Breast epithelium (tissue), 3 donors: Measurements from ENCODE around the gene PLCB3.

ENCODE experiments used
- POLR2AphosphoS5 ChIP-seq, 3 donors: sonication (generic); formaldehyde crosslinking; IDR thresholded peaks; one replicate each; pipeline ENCODE4 v1.6.1; 2017; ENCODE audit warnings: antibody characterized with exemption in 3 of 3
- TF ChIP-seq, protein P1 (sequence below), 3 donors: fragments of 450-650 bp; IDR thresholded peaks; one replicate each; pipeline ENCODE4 v1.5.1; 2016 to 2017; ENCODE audit warnings: antibody characterized with exemption in 3 of 3, mild to moderate bottlenecking in 3 of 3, moderate library complexity in 3 of 3

DNA sequence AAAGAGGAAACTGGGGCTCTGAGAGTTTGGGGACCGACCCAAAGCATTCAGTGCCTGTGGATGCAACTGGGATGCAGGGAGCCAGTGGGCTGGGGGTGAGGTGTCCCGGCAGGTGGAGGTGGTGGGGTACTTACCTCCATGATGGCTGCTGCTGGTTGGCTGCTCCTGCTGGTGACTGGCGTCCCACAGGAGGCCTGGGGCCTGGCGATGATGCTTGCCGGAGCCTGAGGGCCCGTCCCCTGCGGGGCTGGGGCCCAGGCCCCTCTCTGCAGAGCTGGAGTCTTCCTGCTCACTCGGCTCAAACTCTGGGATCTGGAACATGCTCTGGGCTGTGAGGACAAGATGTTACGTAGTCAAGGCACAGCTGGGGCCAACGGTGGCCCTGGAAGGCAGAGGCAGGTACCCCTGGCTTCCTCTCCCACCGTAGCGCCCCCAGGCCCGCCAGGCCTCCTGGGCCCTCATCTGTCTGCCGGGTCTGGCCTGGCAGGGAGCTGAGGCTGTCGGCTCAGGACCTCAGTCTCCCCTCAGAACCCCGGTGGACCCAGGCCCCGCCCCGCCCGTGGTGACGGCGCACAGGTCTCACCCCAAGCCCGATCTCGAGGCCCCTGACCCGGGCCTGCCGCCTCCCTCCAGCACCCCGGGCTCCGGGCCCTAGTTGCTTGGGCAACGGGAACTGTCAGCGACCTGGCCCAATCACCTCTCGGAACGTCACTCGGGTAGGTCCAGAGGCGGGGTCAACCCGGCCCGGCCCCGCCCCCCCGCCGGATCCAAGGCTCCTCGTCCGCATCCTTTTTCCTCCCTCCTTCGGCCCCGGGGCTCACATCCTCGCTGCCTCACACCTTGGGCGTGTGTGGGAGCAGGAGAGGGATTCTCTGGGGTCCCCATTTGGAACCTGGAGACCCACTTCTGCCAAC lies 33.0 kb downstream of the PLCB3 start, which contains the start of gene BAD:
- TF ChIP-seq, protein P1, sequence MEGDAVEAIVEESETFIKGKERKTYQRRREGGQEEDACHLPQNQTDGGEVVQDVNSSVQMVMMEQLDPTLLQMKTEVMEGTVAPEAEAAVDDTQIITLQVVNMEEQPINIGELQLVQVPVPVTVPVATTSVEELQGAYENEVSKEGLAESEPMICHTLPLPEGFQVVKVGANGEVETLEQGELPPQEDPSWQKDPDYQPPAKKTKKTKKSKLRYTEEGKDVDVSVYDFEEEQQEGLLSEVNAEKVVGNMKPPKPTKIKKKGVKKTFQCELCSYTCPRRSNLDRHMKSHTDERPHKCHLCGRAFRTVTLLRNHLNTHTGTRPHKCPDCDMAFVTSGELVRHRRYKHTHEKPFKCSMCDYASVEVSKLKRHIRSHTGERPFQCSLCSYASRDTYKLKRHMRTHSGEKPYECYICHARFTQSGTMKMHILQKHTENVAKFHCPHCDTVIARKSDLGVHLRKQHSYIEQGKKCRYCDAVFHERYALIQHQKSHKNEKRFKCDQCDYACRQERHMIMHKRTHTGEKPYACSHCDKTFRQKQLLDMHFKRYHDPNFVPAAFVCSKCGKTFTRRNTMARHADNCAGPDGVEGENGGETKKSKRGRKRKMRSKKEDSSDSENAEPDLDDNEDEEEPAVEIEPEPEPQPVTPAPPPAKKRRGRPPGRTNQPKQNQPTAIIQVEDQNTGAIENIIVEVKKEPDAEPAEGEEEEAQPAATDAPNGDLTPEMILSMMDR (IDR thresholded peaks at IDR 0.05), result no peak
- peak in 1 of 3 donors; percentile 25 for TF ChIP-seq POLR2AphosphoS5 (IDR thresholded peaks at IDR 0.05)
